Mesodermal cell (in vitro differentiated cells): ENCODE results near the gene CCNB3. TPM values are rescaled to one million over a fixed set of nuclear protein-coding genes. Genes with fewer than 3 reads are reported as not detected.
A peak's percentile ranks its signal among the peaks of the same experiment; 100 is the strongest.

Experiments used
- H3K27ac ChIP-seq: 2 replicates; pipeline ENCODE4 v1.7.0; 2013; ENCODE audit warnings: mild to moderate bottlenecking, low read depth, low read length, moderate library complexity; ENCODE audit not compliant: severe bottlenecking
- H3K36me3 ChIP-seq: 2 replicates; pipeline ENCODE4 v1.7.1; 2013; ENCODE audit warnings: mild to moderate bottlenecking, low read length, moderate library complexity; ENCODE audit not compliant: control insufficient read depth, insufficient read depth
- H3K4me1 ChIP-seq: one replicate; pipeline ENCODE4 v1.7.1; 2013; ENCODE audit warnings: mild to moderate bottlenecking, low read length; ENCODE audit not compliant: insufficient read depth, control insufficient read depth, poor library complexity, severe bottlenecking
- H3K4me3 ChIP-seq: 2 replicates; pipeline ENCODE4 v1.7.0; 2013; ENCODE audit warnings: low read length, control low read depth, mild to moderate bottlenecking; ENCODE audit not compliant: insufficient read depth, poor library complexity, severe bottlenecking; ENCODE audit errors: extremely low read depth
- H3K9me3 ChIP-seq: 2 replicates; pipeline ENCODE4 v1.7.1; 2013; ENCODE audit warnings: mild to moderate bottlenecking, low read length, moderate library complexity; ENCODE audit not compliant: control insufficient read depth
- WGBS, 2 experiments: methylation state at CpG; one replicate each; pipeline ENCODE4 v1.1.5; 2013; ENCODE audit warnings: missing lambda C conversion rate in 2 of 2; ENCODE audit not compliant: insufficient coverage in 2 of 2; 5-methylcytosine and 5-hydroxymethylcytosine counted together
- polyA plus RNA-seq, 2 experiments: library from polyadenylated mRNA; stranded (reverse); fragments of 50-300 nt; gene quantifications; one replicate each; pipeline ENCODE4 v1.2.3, GENCODE V29; 2013

The CCNB3 gene, protein sequence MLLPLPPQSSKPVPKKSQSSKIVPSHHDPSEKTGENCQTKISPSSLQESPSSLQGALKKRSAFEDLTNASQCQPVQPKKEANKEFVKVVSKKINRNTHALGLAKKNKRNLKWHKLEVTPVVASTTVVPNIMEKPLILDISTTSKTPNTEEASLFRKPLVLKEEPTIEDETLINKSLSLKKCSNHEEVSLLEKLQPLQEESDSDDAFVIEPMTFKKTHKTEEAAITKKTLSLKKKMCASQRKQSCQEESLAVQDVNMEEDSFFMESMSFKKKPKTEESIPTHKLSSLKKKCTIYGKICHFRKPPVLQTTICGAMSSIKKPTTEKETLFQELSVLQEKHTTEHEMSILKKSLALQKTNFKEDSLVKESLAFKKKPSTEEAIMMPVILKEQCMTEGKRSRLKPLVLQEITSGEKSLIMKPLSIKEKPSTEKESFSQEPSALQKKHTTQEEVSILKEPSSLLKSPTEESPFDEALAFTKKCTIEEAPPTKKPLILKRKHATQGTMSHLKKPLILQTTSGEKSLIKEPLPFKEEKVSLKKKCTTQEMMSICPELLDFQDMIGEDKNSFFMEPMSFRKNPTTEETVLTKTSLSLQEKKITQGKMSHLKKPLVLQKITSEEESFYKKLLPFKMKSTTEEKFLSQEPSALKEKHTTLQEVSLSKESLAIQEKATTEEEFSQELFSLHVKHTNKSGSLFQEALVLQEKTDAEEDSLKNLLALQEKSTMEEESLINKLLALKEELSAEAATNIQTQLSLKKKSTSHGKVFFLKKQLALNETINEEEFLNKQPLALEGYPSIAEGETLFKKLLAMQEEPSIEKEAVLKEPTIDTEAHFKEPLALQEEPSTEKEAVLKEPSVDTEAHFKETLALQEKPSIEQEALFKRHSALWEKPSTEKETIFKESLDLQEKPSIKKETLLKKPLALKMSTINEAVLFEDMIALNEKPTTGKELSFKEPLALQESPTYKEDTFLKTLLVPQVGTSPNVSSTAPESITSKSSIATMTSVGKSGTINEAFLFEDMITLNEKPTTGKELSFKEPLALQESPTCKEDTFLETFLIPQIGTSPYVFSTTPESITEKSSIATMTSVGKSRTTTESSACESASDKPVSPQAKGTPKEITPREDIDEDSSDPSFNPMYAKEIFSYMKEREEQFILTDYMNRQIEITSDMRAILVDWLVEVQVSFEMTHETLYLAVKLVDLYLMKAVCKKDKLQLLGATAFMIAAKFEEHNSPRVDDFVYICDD (N-terminal part only)
- 0.15 TPM for polyA plus RNA-seq (2013, experiment 1 of 2)
- 0.20 TPM for polyA plus RNA-seq (2013, experiment 2 of 2)

DNA sequence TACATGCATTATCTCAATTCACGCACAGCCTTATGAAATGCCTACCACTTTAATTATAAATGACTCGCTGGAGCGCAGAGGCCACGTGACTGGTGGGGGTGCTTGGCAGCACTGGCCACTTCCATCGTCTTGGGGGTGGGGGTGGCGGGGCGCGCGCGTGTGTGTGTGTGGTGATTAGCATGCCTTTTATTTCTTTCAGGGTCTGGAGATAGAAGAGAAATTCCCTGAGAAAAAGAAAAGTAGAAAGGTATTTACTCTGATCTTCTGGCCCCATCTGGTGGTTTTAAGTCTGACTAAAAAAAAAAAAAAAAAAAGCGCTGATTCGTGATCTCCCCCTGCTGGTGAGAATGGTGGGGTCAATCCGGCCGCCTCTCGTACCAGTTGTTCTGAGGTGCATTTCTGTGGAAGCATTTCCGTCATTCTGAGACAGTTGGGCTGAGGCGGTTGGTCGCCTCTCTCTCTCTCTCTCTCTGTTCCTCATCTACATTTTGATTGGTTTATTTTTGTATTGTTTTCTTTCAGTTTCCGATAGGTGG is at the start of gene CCNB3:
Gene CCNB3 (plus strand): TSS at position 402 of the 536 bp plus-strand sequence. CDS start 80,399 bp downstream, outside the sequence.
- H3K27ac ChIP-seq = peak within 1 kb of the TSS; percentile 45
- no peak within 1 kb of the TSS for H3K4me3 ChIP-seq
- no CpG with 5 or more reads among the region's 19 CpGs for WGBS, 2 experiments

DNA sequence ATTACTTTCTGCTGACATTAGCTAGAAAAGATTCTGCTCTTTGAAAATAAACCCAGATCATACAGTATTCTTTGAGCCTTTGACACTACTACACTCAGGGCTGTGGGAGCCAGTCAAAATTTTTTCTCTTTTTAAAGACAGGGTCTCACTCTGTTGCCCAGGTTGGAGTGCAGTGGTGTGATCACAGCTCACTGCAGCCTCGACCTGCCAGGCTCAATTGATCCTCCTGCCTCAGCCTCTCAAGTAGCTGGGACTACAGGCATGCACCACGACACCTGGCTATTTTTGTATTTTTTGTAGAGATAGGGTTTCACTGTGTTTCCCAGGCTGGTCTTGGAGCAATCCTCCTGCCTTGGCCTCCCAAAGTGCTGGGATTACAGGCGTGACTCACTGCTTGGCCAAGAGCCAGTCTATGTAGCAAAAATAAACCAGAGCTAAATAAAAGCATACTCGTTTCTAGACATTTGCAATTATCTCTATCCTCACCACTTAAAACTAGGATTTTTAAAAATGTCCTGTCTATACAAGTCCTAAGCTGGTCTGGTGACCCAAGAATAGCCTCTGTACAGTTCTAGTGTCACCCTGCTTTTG is 46.9 kb upstream of the CCNB3 start:
- no peaks in the 10 kb centered on the region for H3K9me3 ChIP-seq
- no peak overlapping the region for H3K27ac ChIP-seq
- H3K4me1 ChIP-seq = no peaks in the 10 kb centered on the region
- no peak overlapping the region for H3K4me3 ChIP-seq
- H3K36me3 ChIP-seq = no peaks in the 10 kb centered on the region
- 70% methylated on average over 2 of the region's 4 CpGs; no CpG with 5 or more reads in 1 of the 2 experiments for WGBS, 2 experiments

More for the DNA sequence above, at the start of gene CCNB3:
- Histone ChIP-seq H3K36me3 (no peaks in the 10 kb centered on the region), H3K4me1 (peaks cover 20% of the 10 kb centered on the region), H3K9me3 (no peaks in the 10 kb centered on the region)

DNA sequence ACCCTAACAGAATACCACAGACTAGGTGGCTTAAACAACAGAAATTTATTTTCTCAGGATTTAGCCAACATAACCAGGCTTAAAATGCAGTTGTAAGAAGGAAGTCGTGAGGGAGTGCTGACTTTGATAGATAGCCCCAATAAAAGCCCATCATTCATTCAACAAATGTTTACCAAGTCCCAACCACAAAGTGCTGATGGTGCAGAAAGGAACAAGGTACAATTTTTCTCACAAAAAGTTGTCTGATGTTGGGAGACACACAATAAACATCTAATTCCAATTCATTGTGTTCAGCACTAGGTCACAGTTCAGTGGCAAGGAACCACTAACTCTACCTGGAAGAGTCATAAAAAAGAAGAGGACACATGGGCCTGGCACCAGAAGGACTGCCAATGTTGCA is 46.0 kb upstream of the CCNB3 start:
- no CpG with 5 or more reads among the region's 1 CpG for WGBS, 2 experiments
- H3K4me3 ChIP-seq = no peak overlapping the region
- H3K9me3 ChIP-seq = no peaks in the 10 kb centered on the region
- H3K4me1 ChIP-seq = no peaks in the 10 kb centered on the region
- no peak overlapping the region for H3K27ac ChIP-seq
- no peaks in the 10 kb centered on the region for H3K36me3 ChIP-seq

DNA sequence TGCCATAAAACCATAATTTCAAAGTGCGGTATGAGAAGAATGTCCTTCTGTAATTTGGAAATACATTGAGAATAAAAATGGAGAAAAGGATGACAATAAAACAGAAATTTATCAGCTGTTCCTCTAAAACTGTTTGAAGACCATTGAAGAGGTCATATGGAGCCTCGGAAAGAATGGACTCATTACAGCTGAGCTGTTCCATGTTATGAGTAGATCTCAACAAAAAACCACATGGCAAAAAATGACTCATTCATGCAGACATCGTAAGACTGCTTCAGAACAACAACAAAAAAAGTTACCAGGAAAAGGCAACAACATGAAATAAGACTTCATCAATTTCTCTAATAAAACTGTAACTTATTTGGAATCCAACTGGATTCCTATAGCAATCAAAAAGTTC is 43.4 kb upstream of the CCNB3 start:
- Histone ChIP-seq H3K4me3 (no peak overlapping the region), H3K4me1 (no peaks in the 10 kb centered on the region), H3K27ac (no peak overlapping the region), H3K36me3 (no peaks in the 10 kb centered on the region), H3K9me3 (no peaks in the 10 kb centered on the region)
- WGBS, 2 experiments = 100% methylated on average over 1 of the region's 3 CpGs; no CpG with 5 or more reads in 1 of the 2 experiments

DNA sequence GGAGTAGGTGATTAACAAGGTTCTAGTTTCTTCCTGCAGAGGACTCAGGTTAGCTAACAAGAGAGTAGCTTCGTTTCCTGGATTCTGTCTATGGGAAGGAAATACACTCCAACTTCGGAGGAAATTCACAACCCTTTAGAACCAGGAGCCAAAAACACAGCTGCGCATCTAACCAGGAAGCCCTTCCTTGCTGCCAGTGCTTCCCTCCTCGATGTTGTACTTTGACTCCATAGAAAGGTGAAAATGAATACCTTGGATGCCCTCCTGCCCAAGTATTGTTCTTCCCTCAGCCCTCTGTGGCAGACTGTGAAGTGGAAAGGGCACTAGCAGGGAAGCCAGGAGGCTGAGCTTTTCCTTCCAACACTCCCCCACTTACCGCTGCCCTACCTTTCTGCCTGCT is 38.8 kb upstream of the CCNB3 start:
- WGBS, 2 experiments = 94% methylated on average over 2 of the region's 5 CpGs; no CpG with 5 or more reads in 1 of the 2 experiments
- Histone ChIP-seq H3K36me3 (no peaks in the 10 kb centered on the region), H3K9me3 (no peaks in the 10 kb centered on the region), H3K27ac (no peak overlapping the region), H3K4me1 (no peaks in the 10 kb centered on the region), H3K4me3 (no peak overlapping the region)

DNA sequence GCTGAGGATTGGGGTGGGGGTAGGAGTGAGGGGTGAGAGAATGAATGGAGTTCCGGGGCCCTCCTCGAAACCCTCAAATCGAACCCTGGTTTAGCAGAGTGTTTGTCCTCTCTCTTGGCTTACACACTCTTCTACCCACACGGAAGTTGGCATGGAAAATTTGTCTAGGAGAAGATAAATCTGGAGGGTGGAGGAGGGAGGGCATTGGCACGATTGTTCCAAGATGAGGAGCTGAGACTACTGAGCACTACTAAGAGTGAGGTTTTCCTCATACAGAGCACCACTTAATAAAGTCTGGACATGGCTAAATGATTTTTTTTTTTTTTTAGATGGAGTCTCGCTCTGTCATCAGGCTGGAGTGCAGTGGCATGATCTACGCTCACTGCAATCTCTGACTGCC is 37.2 kb upstream of the CCNB3 start:
- Histone ChIP-seq H3K4me1 (no peaks in the 10 kb centered on the region), H3K27ac (no peak overlapping the region), H3K36me3 (no peaks in the 10 kb centered on the region), H3K4me3 (no peak overlapping the region), H3K9me3 (no peaks in the 10 kb centered on the region)
- whole genome bisulfite sequencing, 2 experiments = no CpG with 5 or more reads among the region's 7 CpGs

DNA sequence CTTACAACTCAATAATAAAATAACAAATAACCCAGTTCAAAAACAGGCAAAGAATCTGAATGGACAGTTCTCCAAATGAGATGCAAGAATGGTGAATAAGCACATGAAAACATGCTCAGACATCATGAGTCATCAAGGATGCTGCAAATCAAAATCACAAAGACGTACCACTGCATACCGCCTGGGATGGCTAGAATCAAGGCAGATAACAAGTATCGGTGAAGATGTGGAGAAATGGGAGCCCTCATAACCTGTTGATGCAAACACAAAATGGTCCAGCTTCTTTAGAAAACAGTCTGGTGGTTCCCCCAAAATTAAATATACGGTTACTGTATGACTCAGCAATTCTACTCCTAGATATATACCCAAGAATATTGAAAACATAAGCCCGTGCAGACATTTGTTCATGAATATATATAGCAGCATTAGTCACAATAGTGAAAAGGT is 36.3 kb upstream of the CCNB3 start:
- WGBS, 2 experiments = 92% methylated on average over 2 of the region's 5 CpGs; no CpG with 5 or more reads in 1 of the 2 experiments
- no peaks in the 10 kb centered on the region for H3K9me3 ChIP-seq

DNA sequence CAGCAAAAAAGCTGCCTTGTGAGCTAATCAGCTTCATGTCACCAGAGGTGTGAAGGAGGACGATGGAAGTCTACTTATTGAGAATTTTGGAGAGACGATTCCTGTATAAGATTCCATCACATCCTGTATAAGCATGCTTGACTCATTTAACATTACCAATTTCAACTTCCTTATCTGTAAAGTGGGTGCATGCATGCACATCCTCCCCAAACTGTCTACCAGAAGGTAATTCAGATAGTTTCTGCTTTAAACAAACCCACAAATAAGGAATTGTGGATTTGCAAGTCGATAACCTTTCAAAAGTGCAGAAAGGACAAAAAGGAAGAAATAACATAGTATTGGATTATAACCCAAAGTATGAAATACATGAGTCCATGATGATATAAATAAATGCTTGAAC is 34.8 kb upstream of the CCNB3 start:
- WGBS, 2 experiments = no CpG with 5 or more reads among the region's 3 CpGs
- Histone ChIP-seq H3K36me3 (no peaks in the 10 kb centered on the region), H3K27ac (no peak overlapping the region), H3K4me3 (no peak overlapping the region), H3K9me3 (no peaks in the 10 kb centered on the region), H3K4me1 (no peaks in the 10 kb centered on the region)

More for the DNA sequence above, 36.3 kb upstream of the CCNB3 start:
- no peaks in the 10 kb centered on the region for H3K36me3 ChIP-seq
- H3K4me3 ChIP-seq = no peak overlapping the region
- H3K27ac ChIP-seq = no peak overlapping the region
- H3K4me1 ChIP-seq = no peaks in the 10 kb centered on the region

DNA sequence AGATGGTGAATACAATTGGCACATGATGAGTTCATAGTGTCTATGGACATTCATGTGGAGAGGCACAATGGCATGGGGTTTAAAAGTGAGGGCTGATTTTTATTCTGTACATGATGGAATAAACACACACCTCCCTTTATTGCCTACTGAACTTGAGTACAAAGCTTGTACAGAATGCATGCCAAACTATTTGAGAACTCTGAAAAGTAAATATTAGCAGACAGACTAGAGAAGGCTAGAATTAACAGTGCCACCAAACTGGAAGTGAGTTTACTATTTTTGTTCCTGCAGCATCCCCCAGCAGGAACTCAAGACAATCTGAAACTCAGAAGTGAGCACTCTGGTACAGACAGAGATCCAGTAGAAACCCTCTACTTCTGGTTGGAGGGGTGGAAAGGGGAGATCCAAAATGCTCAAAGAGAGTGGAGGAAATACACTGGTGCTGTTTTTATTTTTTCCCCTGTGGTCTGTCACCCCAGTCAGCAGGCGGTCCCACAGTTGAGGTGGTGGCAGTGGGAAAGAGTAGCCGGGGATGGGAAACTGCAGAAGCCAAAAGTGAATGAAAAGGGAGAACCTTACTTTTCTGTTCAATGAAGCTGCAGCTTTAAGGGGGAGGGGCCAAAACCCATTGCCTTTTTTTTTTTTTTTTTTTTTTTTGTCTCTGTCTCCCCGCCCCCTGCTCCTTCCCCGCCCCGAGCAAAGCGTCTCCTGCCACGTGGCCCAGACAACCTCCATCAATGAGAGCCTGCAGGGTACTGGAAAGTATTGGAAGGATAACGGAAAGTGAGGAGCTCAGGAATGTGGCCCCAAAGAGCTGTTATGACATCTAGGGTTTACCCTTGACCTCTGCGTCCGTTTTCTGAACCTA is 24.3 kb upstream of the CCNB3 start:
- H3K27ac ChIP-seq = no peak overlapping the region
- H3K4me3 ChIP-seq = no peak overlapping the region
- no peaks in the 10 kb centered on the region for H3K4me1 ChIP-seq
- 92 to 95% methylated on average over 2 to 3 of the region's 10 CpGs for WGBS, 2 experiments
- H3K9me3 ChIP-seq = no peaks in the 10 kb centered on the region
- no peaks in the 10 kb centered on the region for H3K36me3 ChIP-seq
